ENCODE results near the gene ADRA2C.

The ADRA2C gene

GRCh38 chr4:3805731-3806130, 39.5 kb downstream of the ADRA2C start:
- no peak for TF ChIP-seq CTCF (conservative IDR thresholded peaks at IDR 0.05; ENCODE audit: low read depth, low read length)
- H3K4me3 ChIP-seq (ENCODE audit: low read length) = no peak overlapping the region
- no peak for DNase-seq (ENCODE audit: low read depth)

GRCh38 chr4:3807311-3807710, 41.1 kb downstream of the ADRA2C start:
- no peak overlapping the region for H3K4me3 ChIP-seq (ENCODE audit: low read length)
- no peak for DNase-seq (ENCODE audit: low read depth)
- TF ChIP-seq CTCF (conservative IDR thresholded peaks at IDR 0.05; ENCODE audit: low read depth, low read length) = no peak

GRCh38 chr4:3807822-3808496, 41.8 kb downstream of the ADRA2C start:
- no peak for DNase-seq (ENCODE audit: low read depth)
- H3K4me3 ChIP-seq (ENCODE audit: low read length) = no peak overlapping the region
- TF ChIP-seq CTCF (conservative IDR thresholded peaks at IDR 0.05; ENCODE audit: low read depth, low read length) = no peak

GRCh38 chr4:3808597-3808996, 42.4 kb downstream of the ADRA2C start:
- H3K4me3 ChIP-seq (ENCODE audit: low read length) = no peak overlapping the region
- no peak for TF ChIP-seq CTCF (conservative IDR thresholded peaks at IDR 0.05; ENCODE audit: low read depth, low read length)
- no peak for DNase-seq (ENCODE audit: low read depth)

- DNase-seq (ENCODE audit: low read depth) = no peak
- H3K4me3 ChIP-seq (ENCODE audit: low read length) = no peak overlapping the region
- no peak for TF ChIP-seq CTCF (conservative IDR thresholded peaks at IDR 0.05; ENCODE audit: low read depth, low read length)
These were observed 42.8 kb downstream of the ADRA2C start for GRCh38 chr4:3809028-3809427.

- H3K4me3 ChIP-seq (ENCODE audit: low read length) = no peak overlapping the region
- DNase-seq (ENCODE audit: low read depth) = no peak
- no peak for TF ChIP-seq CTCF (conservative IDR thresholded peaks at IDR 0.05; ENCODE audit: low read depth, low read length)
These were observed 43.4 kb downstream of the ADRA2C start for GRCh38 chr4:3809451-3810110.

GRCh38 chr4:3810111-3810680, 44.0 kb downstream of the ADRA2C start:
- H3K4me3 ChIP-seq (ENCODE audit: low read length) = no peak overlapping the region
- no peak for TF ChIP-seq CTCF (conservative IDR thresholded peaks at IDR 0.05; ENCODE audit: low read depth, low read length)
- DNase-seq (ENCODE audit: low read depth) = no peak

All from retinal pigment epithelial cell (primary cell).